Neural crest cell (in vitro differentiated cells): Measurements from ENCODE around the gene ONECUT1. TPM values are rescaled to one million over a fixed set of nuclear protein-coding genes. Genes with fewer than 3 reads are reported as not detected.

Experiments
- DNase-seq: peaks from one replicate; pipeline ENCODE4 v3.0.0; 2021; ENCODE audit warnings: low read depth, mixed read lengths, low spot score
- H3K27ac Mint-ChIP-seq: one replicate; pipeline ENCODE4 v1.8.0; 2021; ENCODE audit warnings: mild to moderate bottlenecking, mixed read lengths; ENCODE audit not compliant: unreplicated experiment
- H3K27me3 Mint-ChIP-seq: 2 replicates; pipeline ENCODE4 v1.8.0; 2021; ENCODE audit warnings: low read depth, mild to moderate bottlenecking, mixed read lengths
- H3K36me3 Mint-ChIP-seq: 2 replicates; pipeline ENCODE4 v1.8.0; 2021; ENCODE audit warnings: low read depth, mild to moderate bottlenecking, mixed read lengths
- H3K4me1 Mint-ChIP-seq: 2 replicates; pipeline ENCODE4 v1.8.0; 2021; ENCODE audit warnings: mixed read lengths
- H3K4me3 Mint-ChIP-seq: one replicate; pipeline ENCODE4 v1.8.0; 2021; ENCODE audit warnings: mild to moderate bottlenecking, mixed read lengths
- H3K9me3 Mint-ChIP-seq: 2 replicates; pipeline ENCODE4 v1.8.0; 2021; ENCODE audit warnings: mixed read lengths
- CTCF ChIP-seq: fragments of 200-600 bp; sonication (generic); conservative IDR thresholded peaks from 2 replicates; pipeline ENCODE4 v1.5.0; 2021; ENCODE audit warnings: antibody characterized with exemption, mild to moderate bottlenecking
- total RNA-seq: library from RNA; stranded (reverse); gene quantifications from 2 replicates; pipeline ENCODE4 v1.2.1, GENCODE V29; 2021

Gene ONECUT1
- total RNA-seq, 1 donor from 2014 or later = 41.6 TPM

DNA sequence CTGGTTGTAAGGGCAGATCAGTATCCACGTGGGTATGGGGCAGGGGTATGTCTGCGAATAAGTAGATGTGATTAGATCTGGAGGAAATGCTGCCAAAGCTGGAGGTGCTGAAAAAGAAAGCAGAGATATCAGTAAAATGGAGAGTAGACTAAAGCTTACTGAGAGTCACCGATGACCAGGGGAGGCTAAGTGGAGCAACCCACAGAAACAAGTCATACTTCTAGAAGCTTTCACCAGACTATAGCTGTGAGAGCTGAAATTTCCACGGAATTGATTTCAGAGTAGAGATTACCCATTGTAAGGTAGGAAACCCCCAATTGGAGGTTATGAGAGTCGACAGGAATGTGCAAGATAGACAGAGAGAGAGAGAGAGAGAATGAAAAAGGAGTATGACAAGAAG lies 27.5 kb downstream of the ONECUT1 start:
- H3K27me3 Mint-ChIP-seq = no peaks in the 10 kb centered on the region
- H3K4me3 Mint-ChIP-seq = no peak overlapping the region
- DNase-seq = no peak
- no peak for TF ChIP-seq CTCF
- peaks cover 2% of the 10 kb centered on the region for H3K9me3 Mint-ChIP-seq
- no peak overlapping the region for H3K27ac Mint-ChIP-seq
- H3K36me3 Mint-ChIP-seq = peaks cover 10% of the 10 kb centered on the region
- peaks cover 14% of the 10 kb centered on the region for H3K4me1 Mint-ChIP-seq

DNA sequence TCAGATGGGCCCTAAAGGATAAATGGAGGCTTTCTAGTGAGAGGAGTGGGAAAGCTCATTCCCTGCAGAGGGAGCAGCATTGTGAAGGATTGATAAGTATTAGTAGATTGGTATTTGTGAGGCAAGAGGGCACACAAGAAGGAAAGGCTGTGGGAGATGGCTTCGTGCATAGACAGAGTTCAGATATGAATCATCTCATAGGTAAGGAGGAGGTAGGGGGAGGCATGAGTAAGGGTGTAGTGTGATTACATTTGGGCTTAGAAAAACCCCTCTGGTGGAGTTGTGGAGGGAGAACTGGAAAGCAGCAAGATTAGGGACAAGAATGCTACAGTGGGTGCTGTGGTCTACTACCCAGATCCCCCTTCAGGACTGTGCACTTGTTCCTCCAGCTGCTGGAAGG lies 29.6 kb downstream of the ONECUT1 start:
- no peak for DNase-seq
- H3K36me3 Mint-ChIP-seq = peaks cover 15% of the 10 kb centered on the region
- no peak for TF ChIP-seq CTCF
- H3K27ac Mint-ChIP-seq = no peak overlapping the region
- peaks cover 7% of the 10 kb centered on the region for H3K4me1 Mint-ChIP-seq
- H3K27me3 Mint-ChIP-seq = no peaks in the 10 kb centered on the region
- peaks cover 2% of the 10 kb centered on the region for H3K9me3 Mint-ChIP-seq
- no peak overlapping the region for H3K4me3 Mint-ChIP-seq

DNA sequence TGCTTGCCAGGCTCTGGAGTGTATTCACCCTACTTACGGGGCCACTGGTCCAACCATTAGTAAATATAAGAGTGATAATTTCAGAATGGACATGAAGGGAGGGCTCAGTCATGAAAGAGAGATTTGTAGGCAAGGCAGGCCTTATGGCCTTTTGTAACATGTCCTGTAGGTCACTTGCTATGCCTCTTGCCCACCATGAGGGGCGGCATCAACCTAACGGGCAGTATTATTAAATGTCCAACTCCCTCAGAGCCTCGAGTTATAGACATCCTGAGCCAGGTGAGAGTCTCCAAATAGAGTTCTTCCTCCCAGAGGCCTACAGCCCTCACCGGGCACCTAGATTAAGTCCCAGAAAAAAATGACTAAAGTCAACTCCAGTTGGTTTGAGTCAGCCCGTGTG lies 30.2 kb downstream of the ONECUT1 start:
- Mint-ChIP-seq H3K27ac (no peak overlapping the region), H3K4me3 (no peak overlapping the region), H3K9me3 (peaks cover 2% of the 10 kb centered on the region), H3K4me1 (peaks cover 4% of the 10 kb centered on the region), H3K36me3 (peaks cover 15% of the 10 kb centered on the region), H3K27me3 (no peaks in the 10 kb centered on the region)
- no peak for TF ChIP-seq CTCF
- no peak for DNase-seq

DNA sequence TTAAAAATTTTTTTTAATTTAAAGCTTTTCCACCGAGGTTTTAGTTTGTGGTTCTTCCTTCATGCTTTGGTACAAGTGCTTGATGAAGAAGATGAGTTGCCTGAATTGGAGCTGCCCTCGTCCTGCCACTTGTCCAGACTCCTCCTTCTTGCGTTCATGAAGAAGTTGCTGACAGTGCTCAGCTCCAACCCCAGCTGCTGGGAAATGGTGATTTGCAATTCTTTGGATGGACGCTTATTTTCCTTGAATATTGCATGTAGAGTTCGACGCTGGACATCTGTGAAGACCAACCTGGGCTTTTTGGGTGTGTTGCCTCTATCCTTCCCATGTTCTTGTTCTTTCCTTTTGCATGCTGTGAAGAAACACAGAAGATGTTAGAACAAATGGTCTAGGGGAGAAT lies 32.6 kb downstream of the ONECUT1 start:
- TF ChIP-seq CTCF = no peak
- DNase-seq = no peak
- Mint-ChIP-seq H3K27me3 (no peaks in the 10 kb centered on the region), H3K36me3 (peaks cover 20% of the 10 kb centered on the region), H3K4me3 (no peak overlapping the region), H3K4me1 (peaks cover 14% of the 10 kb centered on the region), H3K27ac (no peak overlapping the region), H3K9me3 (peaks cover 2% of the 10 kb centered on the region)

- H3K9me3 Mint-ChIP-seq = no peaks in the 10 kb centered on the region
- H3K36me3 Mint-ChIP-seq = peaks cover 11% of the 10 kb centered on the region
- H3K4me3 Mint-ChIP-seq = no peak overlapping the region
- no peaks in the 10 kb centered on the region for H3K27me3 Mint-ChIP-seq
- TF ChIP-seq CTCF = no peak
- no peak for DNase-seq
- peaks cover 29% of the 10 kb centered on the region for H3K4me1 Mint-ChIP-seq
- H3K27ac Mint-ChIP-seq = no peak overlapping the region
Observed at GRCh38 chr15:52751522-52751921, 38.6 kb downstream of the ONECUT1 start.

DNA sequence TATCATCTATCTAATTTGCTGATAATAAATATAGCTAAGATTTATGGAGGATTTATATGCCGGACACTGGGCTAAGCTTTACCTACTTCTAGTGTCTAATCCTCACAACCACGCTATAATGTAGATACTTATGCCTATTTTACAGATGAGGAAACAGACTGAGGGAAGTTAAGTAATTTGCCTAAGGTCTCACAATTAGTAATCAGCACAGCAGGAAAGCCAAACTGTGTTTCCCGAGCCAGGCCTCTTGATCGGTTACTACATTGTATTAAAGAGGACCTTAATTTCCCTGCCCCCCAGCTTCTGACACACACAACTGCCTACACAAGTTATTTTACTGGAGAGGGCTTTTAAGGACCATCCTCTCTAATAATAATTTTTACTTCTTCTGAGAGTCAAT lies 40.9 kb downstream of the ONECUT1 start:
- Mint-ChIP-seq H3K4me1 (peaks cover 25% of the 10 kb centered on the region), H3K27me3 (no peaks in the 10 kb centered on the region), H3K36me3 (peaks cover 11% of the 10 kb centered on the region), H3K4me3 (no peak overlapping the region), H3K9me3 (peaks cover 2% of the 10 kb centered on the region), H3K27ac (no peak overlapping the region)
- TF ChIP-seq CTCF = no peak
- DNase-seq = no peak
